ENCODE results near the gene ARFIP2.

DNA sequence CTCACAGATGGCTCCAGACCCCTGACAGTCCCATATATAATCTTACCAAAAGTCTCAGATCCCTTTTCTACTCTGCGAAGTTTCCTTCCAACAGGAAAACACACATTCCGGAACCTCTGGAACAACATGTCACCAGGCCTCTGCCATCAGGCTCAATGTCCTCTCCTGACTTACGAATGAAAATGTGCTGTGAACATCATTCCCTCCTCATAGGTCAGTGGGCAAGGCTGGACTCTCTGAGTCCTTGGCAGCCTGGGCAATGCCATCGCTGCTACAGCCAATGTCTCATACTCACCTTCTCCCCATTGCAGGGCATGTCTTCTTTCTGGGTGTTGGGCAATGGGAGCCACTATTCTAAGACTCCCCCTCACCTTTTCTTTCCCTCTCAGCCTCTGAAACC is 38.7 kb downstream of the ARFIP2 start:
- TF ChIP-seq POLR2A (IDR thresholded peaks at IDR 0.05): no peak
- TF ChIP-seq, protein P1, sequence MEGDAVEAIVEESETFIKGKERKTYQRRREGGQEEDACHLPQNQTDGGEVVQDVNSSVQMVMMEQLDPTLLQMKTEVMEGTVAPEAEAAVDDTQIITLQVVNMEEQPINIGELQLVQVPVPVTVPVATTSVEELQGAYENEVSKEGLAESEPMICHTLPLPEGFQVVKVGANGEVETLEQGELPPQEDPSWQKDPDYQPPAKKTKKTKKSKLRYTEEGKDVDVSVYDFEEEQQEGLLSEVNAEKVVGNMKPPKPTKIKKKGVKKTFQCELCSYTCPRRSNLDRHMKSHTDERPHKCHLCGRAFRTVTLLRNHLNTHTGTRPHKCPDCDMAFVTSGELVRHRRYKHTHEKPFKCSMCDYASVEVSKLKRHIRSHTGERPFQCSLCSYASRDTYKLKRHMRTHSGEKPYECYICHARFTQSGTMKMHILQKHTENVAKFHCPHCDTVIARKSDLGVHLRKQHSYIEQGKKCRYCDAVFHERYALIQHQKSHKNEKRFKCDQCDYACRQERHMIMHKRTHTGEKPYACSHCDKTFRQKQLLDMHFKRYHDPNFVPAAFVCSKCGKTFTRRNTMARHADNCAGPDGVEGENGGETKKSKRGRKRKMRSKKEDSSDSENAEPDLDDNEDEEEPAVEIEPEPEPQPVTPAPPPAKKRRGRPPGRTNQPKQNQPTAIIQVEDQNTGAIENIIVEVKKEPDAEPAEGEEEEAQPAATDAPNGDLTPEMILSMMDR (IDR thresholded peaks at IDR 0.05): no peak
